Fibroblast of the conjunctiva (primary cell): Measurements from ENCODE around the gene SMIM1.
"Not testable (repeated sequence)": the region's sequence is repeated elsewhere in the genome, so short reads cannot be mapped to it uniquely, and the experiment has no call there.

ENCODE experiments used
- DNase-seq: peaks from one replicate; pipeline ENCODE4 v3.0.0-alpha.2; 2010; ENCODE audit warnings: low read depth

The SMIM1 gene

GRCh38 chr1:3796215-3797061 lies 23.9 kb downstream of the SMIM1 start, which contains the start of gene LRRC47:
Gene LRRC47, minus strand, starts transcription at chr1:3796498. Its CDS starts 22 bp downstream, at chr1:3796476.
- peak; percentile 76 for DNase-seq

- DNase-seq = no peak
Observed at GRCh38 chr1:3799976-3800685, 27.6 kb downstream of the SMIM1 start.

GRCh38 chr1:3800795-3801194 lies 28.2 kb downstream of the SMIM1 start:
- not testable (repeated sequence) for DNase-seq

- DNase-seq = no peak
Observed at GRCh38 chr1:3803905-3804626, 31.5 kb downstream of the SMIM1 start.

GRCh38 chr1:3804627-3804944 lies 32.0 kb downstream of the SMIM1 start:
- not testable (repeated sequence) for DNase-seq

- no peak for DNase-seq
Observed at GRCh38 chr1:3805038-3805437, 32.5 kb downstream of the SMIM1 start.

- no peak for DNase-seq
Observed at GRCh38 chr1:3807769-3808168, 35.2 kb downstream of the SMIM1 start.

GRCh38 chr1:3809680-3810079 lies 37.1 kb downstream of the SMIM1 start:
- DNase-seq = no peak

GRCh38 chr1:3810149-3810761 lies 37.7 kb downstream of the SMIM1 start:
- DNase-seq = not testable (repeated sequence)

- no peak for DNase-seq
Observed at GRCh38 chr1:3811595-3811911, 39.0 kb downstream of the SMIM1 start.

GRCh38 chr1:3814065-3814464 lies 41.5 kb downstream of the SMIM1 start:
- DNase-seq = no peak

- DNase-seq = no peak
Observed at GRCh38 chr1:3814771-3815561, 42.4 kb downstream of the SMIM1 start.

GRCh38 chr1:3816331-3817137 lies 44.0 kb downstream of the SMIM1 start:
- no peak for DNase-seq

GRCh38 chr1:3817138-3817740 lies 44.7 kb downstream of the SMIM1 start:
- DNase-seq = no peak

GRCh38 chr1:3817821-3818597 lies 45.5 kb downstream of the SMIM1 start:
- DNase-seq = no peak

- no peak for DNase-seq
Observed at GRCh38 chr1:3819771-3820200, 47.2 kb downstream of the SMIM1 start.

- no peak for DNase-seq
Observed at GRCh38 chr1:3820316-3820715, 47.8 kb downstream of the SMIM1 start.

GRCh38 chr1:3821004-3821403 lies 48.5 kb downstream of the SMIM1 start:
- no peak for DNase-seq

GRCh38 chr1:3821447-3821846 lies 48.9 kb downstream of the SMIM1 start:
- DNase-seq = no peak

- no peak for DNase-seq
Observed at GRCh38 chr1:3821908-3822307, 49.4 kb downstream of the SMIM1 start.
